ENCODE results near the gene CTNNA3.

- no peak for TF ChIP-seq CTCF (IDR thresholded peaks at IDR 0.05; ENCODE audit: extremely low read depth in 1 of 2, insufficient read depth in 1 of 2, low read depth in 1 of 2, low read length in 2 of 2)
- no peak for TF ChIP-seq MYC (IDR thresholded peaks at IDR 0.05; ENCODE audit: low read depth, low read length)
- no peak for TF ChIP-seq POLR2A (IDR thresholded peaks at IDR 0.05; ENCODE audit: low read depth, low read length)
- TF ChIP-seq POLR2AphosphoS5 (IDR thresholded peaks at IDR 0.05; ENCODE audit: insufficient read depth, low read depth, low read length), result no peak
- no peak for TF ChIP-seq EZH2 (IDR thresholded peaks at IDR 0.05; ENCODE audit: borderline replicate concordance, low read depth, low read length, severe bottlenecking)
- no peak for TF ChIP-seq FOS (IDR thresholded peaks at IDR 0.05; ENCODE audit: borderline replicate concordance, insufficient read depth, low read length)
- TF ChIP-seq, protein P1, sequence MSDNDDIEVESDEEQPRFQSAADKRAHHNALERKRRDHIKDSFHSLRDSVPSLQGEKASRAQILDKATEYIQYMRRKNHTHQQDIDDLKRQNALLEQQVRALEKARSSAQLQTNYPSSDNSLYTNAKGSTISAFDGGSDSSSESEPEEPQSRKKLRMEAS (IDR thresholded peaks at IDR 0.05; ENCODE audit: insufficient read depth, insufficient read length), result no peak
- no peak for TF ChIP-seq GATA2 (IDR thresholded peaks at IDR 0.05; ENCODE audit: insufficient read depth, insufficient read length, low read depth, low read length)
- TF ChIP-seq JUN (IDR thresholded peaks at IDR 0.05; ENCODE audit: borderline replicate concordance, insufficient read depth, insufficient read length, low read depth), result no peak
Observed at GRCh38 chr10:66747451-66747850, 948.5 kb downstream of the CTNNA3 start.
